ENCODE measurements around the gene PFKFB2.

The PFKFB2 gene

GRCh38 chr1:207052911-207053769 is at the start of gene PFKFB2:
TSS of gene PFKFB2 (plus strand) at chr1:207053275. CDS start at chr1:207054718, 1,443 bp downstream.
- H3K4me3 ChIP-seq (ENCODE audit: low read depth, low read length): peak within 1 kb of the TSS; percentile 66
- peak; percentile 72 for DNase-seq (ENCODE audit: low read depth)
- TF ChIP-seq POLR2A (IDR thresholded peaks at IDR 0.05; ENCODE audit: extremely low read depth, insufficient read length) (no peak), CTCF (IDR thresholded peaks at IDR 0.05; ENCODE audit: low read depth, low read length) (no peak), MYC (IDR thresholded peaks at IDR 0.05; ENCODE audit: low read depth, low read length) (no peak)
- TF ChIP-seq, protein P1, sequence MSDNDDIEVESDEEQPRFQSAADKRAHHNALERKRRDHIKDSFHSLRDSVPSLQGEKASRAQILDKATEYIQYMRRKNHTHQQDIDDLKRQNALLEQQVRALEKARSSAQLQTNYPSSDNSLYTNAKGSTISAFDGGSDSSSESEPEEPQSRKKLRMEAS (IDR thresholded peaks at IDR 0.05; ENCODE audit: low read depth, low read length): no peak

DNA sequence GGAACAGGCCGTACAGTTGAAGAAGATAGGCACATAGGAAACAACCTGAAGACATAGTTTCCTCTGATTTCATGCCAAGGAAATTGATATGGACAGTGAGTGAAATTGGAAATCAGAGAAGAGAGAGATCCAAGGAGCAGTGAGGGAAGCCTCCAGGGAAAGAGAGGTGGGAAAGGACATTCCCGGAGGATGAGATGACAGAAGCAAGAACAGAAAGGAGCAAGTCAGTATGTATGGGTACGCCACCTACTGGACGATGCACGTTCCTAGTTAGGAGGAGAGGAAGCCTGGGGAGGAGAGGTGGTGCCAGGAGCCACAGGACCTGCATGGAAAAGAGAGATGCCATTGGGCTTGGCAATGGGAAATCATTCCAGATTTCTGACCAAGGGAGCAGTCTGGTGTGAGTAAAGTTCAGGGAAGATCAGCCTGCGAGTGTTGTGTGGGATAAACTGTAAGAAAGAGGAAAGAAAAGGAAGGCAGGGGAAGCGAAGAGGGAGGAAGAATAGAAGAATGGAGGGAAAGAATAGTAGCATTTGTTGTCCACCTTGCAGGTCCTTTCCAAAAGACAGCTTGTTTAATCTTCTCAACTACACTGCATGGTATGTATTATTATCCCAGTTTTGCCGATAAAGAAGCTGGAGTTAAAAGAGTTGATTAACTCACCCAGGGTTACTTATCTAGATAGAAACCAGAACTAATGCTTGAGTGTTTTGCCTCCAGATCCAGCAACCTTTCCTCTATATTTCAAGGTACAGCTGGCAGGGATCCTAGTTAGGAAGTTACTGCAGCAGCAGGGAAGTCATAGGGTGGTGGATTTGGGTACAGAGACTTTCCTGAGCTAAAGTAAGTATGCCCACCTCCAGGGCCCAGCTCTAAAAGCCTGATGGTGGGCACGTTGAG is 47.9 kb upstream of the PFKFB2 start:
- H3K4me3 ChIP-seq (ENCODE audit: low read depth, low read length): no peak overlapping the region
- TF ChIP-seq MYC (IDR thresholded peaks at IDR 0.05; ENCODE audit: low read depth, low read length): no peak
- TF ChIP-seq CTCF (IDR thresholded peaks at IDR 0.05; ENCODE audit: low read depth, low read length): peak; percentile 92
- no peak for TF ChIP-seq POLR2A (IDR thresholded peaks at IDR 0.05; ENCODE audit: extremely low read depth, insufficient read length)
- TF ChIP-seq, protein P1 (IDR thresholded peaks at IDR 0.05; ENCODE audit: low read depth, low read length): no peak
- DNase-seq (ENCODE audit: low read depth): peak; percentile 46

- TF ChIP-seq POLR2A (IDR thresholded peaks at IDR 0.05; ENCODE audit: extremely low read depth, insufficient read length) (no peak), CTCF (IDR thresholded peaks at IDR 0.05; ENCODE audit: low read depth, low read length) (no peak), MYC (IDR thresholded peaks at IDR 0.05; ENCODE audit: low read depth, low read length) (no peak)
- TF ChIP-seq, protein P1 (IDR thresholded peaks at IDR 0.05; ENCODE audit: low read depth, low read length): no peak
- DNase-seq (ENCODE audit: low read depth): no peak
- H3K4me3 ChIP-seq (ENCODE audit: low read depth, low read length): no peak overlapping the region
Observed at GRCh38 chr1:207006083-207006482, 47.0 kb upstream of the PFKFB2 start.

DNA sequence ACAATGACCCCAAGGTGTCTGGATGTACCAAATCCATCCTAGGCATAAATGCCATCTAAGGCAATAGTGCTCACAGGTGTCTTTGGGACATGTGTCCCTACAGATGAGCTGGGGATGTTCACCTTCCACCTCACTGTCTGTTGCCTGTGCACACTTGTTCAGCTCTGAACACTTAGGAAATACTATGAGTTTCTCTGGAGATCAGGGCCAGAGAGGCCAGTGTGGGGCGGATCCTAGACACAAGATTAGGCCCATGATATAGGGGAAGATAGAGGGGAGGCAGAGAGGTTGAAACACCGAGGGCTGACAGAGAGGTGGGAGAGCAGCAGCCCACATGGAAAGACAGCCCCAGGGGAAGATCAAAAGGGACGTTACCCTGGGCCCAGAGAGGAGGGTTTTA is 46.2 kb upstream of the PFKFB2 start:
- no peak for DNase-seq (ENCODE audit: low read depth)
- H3K4me3 ChIP-seq (ENCODE audit: low read depth, low read length): no peak overlapping the region
- TF ChIP-seq, protein P1 (IDR thresholded peaks at IDR 0.05; ENCODE audit: low read depth, low read length): no peak
- TF ChIP-seq POLR2A (IDR thresholded peaks at IDR 0.05; ENCODE audit: extremely low read depth, insufficient read length): no peak
- TF ChIP-seq CTCF (IDR thresholded peaks at IDR 0.05; ENCODE audit: low read depth, low read length): no peak
- no peak for TF ChIP-seq MYC (IDR thresholded peaks at IDR 0.05; ENCODE audit: low read depth, low read length)

- no peak for TF ChIP-seq MYC (IDR thresholded peaks at IDR 0.05; ENCODE audit: low read depth, low read length)
- no peak for TF ChIP-seq POLR2A (IDR thresholded peaks at IDR 0.05; ENCODE audit: extremely low read depth, insufficient read length)
- TF ChIP-seq, protein P1 (IDR thresholded peaks at IDR 0.05; ENCODE audit: low read depth, low read length): no peak
- TF ChIP-seq CTCF (IDR thresholded peaks at IDR 0.05; ENCODE audit: low read depth, low read length): no peak
- DNase-seq (ENCODE audit: low read depth): no peak
- no peak overlapping the region for H3K4me3 ChIP-seq (ENCODE audit: low read depth, low read length)
Observed at GRCh38 chr1:207007352-207008033, 45.6 kb upstream of the PFKFB2 start.

All from NB4 (cell line).